DOHH2 (cell line): ENCODE data around the gene LRRC25.

Experiments used
- H3F3A ChIP-seq: fragments of 200-600 bp; sonication (generic), shearing (Covaris generic); 2 replicates; pipeline ENCODE4 v1.6.0; 2016; ENCODE audit warnings: antibody characterized with exemption, mild to moderate bottlenecking; ENCODE audit not compliant: control insufficient read depth, insufficient read depth
- H3K27ac ChIP-seq: fragments of 200-600 bp; sonication (generic); 2 replicates; pipeline ENCODE4 v1.5.1; 2014; ENCODE audit warnings: low read depth, mild to moderate bottlenecking, low read length, moderate library complexity
- H3K27me3 ChIP-seq: fragments of 200-600 bp; sonication (generic); 2 replicates; pipeline ENCODE4 v1.6.1; 2014; ENCODE audit warnings: mild to moderate bottlenecking, low read length, mixed read lengths; ENCODE audit not compliant: control insufficient read depth
- H3K36me3 ChIP-seq: fragments of 200-600 bp; sonication (generic); 2 replicates; pipeline ENCODE4 v1.6.1; 2014; ENCODE audit warnings: mild to moderate bottlenecking, low read length, moderate library complexity, mixed read lengths; ENCODE audit not compliant: control insufficient read depth
- H3K4me1 ChIP-seq: fragments of 200-600 bp; sonication (generic); 2 replicates; pipeline ENCODE4 v1.6.1; 2014; ENCODE audit warnings: mild to moderate bottlenecking, low read length, mixed read lengths; ENCODE audit not compliant: control insufficient read depth
- H3K4me2 ChIP-seq: fragments of 200-600 bp; sonication (generic); 2 replicates; pipeline ENCODE4 v1.6.0; 2014; ENCODE audit warnings: mild to moderate bottlenecking, low read length, moderate library complexity
- H3K4me3 ChIP-seq: fragments of 200-600 bp; sonication (generic); 2 replicates; pipeline ENCODE4 v1.5.1; 2014; ENCODE audit warnings: mild to moderate bottlenecking, low read length, mixed read lengths
- H3K79me2 ChIP-seq: fragments of 200-600 bp; sonication (generic); 2 replicates; pipeline ENCODE4 v1.6.1; 2014; ENCODE audit warnings: mild to moderate bottlenecking, low read length, mixed read lengths; ENCODE audit not compliant: control insufficient read depth
- H3K9me2 ChIP-seq: fragments of 200-600 bp; sonication (generic); replicated peaks from 2 replicates; pipeline ENCODE4 v1.6.1; 2014; ENCODE audit warnings: mild to moderate bottlenecking, low read length, mixed read lengths; ENCODE audit not compliant: control insufficient read depth
- H3K9me3 ChIP-seq: fragments of 200-600 bp; sonication (generic); 2 replicates; pipeline ENCODE4 v1.6.1; 2014; ENCODE audit warnings: antibody characterized with exemption, low read length, mixed read lengths; ENCODE audit not compliant: control insufficient read depth, insufficient read depth
- H4K20me1 ChIP-seq: fragments of 200-600 bp; sonication (generic); 2 replicates; pipeline ENCODE4 v1.6.0; 2014; ENCODE audit warnings: low read depth, mild to moderate bottlenecking, antibody characterized with exemption, low read length, moderate library complexity; ENCODE audit not compliant: control insufficient read depth, insufficient read depth
- EZH2phosphoT487 ChIP-seq: fragments of 200-600 bp; sonication (generic); IDR thresholded peaks from 2 replicates; pipeline ENCODE4 v1.6.1; 2017; ENCODE audit warnings: borderline replicate concordance, mild to moderate bottlenecking, antibody characterized with exemption, low read length, moderate library complexity, mixed read lengths
- TF ChIP-seq, protein P1 (sequence below): fragments of 200-600 bp; sonication (generic); IDR thresholded peaks from one replicate; pipeline ENCODE4 v1.5.1; 2014; ENCODE audit warnings: antibody characterized with exemption, mild to moderate bottlenecking, low read depth, low read length; ENCODE audit not compliant: poor library complexity, severe bottlenecking

LRRC25 gene

DNA sequence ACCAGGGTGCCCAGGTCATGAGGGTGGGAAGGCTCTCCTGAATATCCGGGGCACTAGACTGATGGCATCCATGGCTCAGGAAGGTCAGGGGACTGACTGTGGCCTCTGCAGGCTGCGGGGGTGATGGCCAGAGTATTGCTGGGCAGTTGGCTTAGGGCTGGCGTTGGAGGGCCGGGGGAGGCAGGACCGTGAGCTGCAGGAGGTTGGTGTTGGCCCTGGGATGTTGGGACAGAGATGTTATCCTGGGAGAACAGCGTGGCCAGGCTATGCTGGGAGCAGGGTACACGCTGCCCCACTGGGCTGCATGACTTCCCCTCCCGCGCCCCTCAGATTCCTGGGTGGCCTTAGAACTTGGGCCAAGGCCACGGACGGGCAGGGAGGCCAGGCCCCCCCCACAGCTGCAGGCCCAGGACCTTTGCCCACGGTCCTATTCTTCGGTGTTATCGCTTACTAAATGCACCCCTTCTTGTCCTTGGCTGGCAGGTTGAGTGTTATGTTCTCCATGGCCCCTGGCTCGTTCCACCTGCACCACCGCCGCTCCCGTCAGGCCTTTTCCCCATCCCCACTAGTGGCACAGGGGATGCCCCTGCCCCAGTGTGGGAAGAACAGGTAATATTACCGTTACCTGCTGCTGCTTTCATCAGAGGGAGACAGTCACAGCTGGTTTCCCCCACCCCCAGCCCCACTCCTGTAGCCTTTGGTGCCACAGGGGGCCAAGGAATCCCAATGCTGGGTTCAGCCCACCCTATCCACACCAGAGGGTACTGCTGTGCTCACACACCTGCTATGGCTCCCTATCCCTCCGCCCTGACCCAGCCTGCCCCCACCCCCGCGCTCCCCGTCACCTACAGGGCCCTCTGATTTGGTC lies 43.7 kb upstream of the LRRC25 start:
- Histone ChIP-seq H3K27ac (no peak overlapping the region), H4K20me1 (no peaks in the 10 kb centered on the region), H3K79me2 (no peaks in the 10 kb centered on the region), H3F3A (peaks cover 12% of the 10 kb centered on the region; the same call in 1 of the 2 replicates), H3K9me3 (no peaks in the 10 kb centered on the region), H3K36me3 (peaks cover 17% of the 10 kb centered on the region), H3K4me2 (no peak overlapping the region), H3K4me3 (no peak overlapping the region), H3K27me3 (no peaks in the 10 kb centered on the region), H3K4me1 (peaks cover 22% of the 10 kb centered on the region), H3K9me2 (no peaks in the 10 kb centered on the region)
- no peak for TF ChIP-seq EZH2phosphoT487
- TF ChIP-seq, protein P1, sequence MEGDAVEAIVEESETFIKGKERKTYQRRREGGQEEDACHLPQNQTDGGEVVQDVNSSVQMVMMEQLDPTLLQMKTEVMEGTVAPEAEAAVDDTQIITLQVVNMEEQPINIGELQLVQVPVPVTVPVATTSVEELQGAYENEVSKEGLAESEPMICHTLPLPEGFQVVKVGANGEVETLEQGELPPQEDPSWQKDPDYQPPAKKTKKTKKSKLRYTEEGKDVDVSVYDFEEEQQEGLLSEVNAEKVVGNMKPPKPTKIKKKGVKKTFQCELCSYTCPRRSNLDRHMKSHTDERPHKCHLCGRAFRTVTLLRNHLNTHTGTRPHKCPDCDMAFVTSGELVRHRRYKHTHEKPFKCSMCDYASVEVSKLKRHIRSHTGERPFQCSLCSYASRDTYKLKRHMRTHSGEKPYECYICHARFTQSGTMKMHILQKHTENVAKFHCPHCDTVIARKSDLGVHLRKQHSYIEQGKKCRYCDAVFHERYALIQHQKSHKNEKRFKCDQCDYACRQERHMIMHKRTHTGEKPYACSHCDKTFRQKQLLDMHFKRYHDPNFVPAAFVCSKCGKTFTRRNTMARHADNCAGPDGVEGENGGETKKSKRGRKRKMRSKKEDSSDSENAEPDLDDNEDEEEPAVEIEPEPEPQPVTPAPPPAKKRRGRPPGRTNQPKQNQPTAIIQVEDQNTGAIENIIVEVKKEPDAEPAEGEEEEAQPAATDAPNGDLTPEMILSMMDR = no peak

DNA sequence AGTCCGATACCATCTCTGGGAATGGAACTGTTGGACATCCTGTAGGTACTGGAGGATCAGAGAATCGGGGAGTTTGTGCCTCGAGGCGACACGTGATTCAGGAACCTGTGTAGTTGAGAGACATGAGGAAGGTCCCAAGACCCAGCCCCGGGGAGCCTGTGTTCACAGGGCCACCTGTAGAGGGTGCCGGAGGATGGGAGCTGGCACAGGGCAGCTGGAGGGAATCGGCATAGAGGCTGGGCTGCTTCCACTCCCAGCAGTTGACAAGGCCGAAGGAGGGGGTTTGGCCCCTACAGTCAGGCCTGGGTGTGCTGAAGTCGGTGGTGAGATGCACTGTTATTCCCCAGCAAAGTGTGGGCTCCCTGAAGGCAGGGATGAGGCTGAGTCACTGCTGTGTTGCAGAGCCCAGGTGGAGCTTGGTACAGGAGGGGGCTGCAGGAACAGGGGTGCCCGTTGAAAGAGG lies 43.0 kb upstream of the LRRC25 start:
- Histone ChIP-seq H3K4me2 (no peak overlapping the region), H3K79me2 (no peaks in the 10 kb centered on the region), H3K4me1 (peaks cover 23% of the 10 kb centered on the region), H3K27me3 (no peaks in the 10 kb centered on the region), H3K9me2 (no peaks in the 10 kb centered on the region), H3K4me3 (no peak overlapping the region), H3K9me3 (no peaks in the 10 kb centered on the region), H4K20me1 (no peaks in the 10 kb centered on the region), H3F3A (peaks cover 12% of the 10 kb centered on the region; the same call in 1 of the 2 replicates), H3K36me3 (peaks cover 19% of the 10 kb centered on the region; the same call in 1 of the 2 replicates), H3K27ac (no peak overlapping the region)
- TF ChIP-seq, protein P1 = peak; percentile 53
- no peak for TF ChIP-seq EZH2phosphoT487

DNA sequence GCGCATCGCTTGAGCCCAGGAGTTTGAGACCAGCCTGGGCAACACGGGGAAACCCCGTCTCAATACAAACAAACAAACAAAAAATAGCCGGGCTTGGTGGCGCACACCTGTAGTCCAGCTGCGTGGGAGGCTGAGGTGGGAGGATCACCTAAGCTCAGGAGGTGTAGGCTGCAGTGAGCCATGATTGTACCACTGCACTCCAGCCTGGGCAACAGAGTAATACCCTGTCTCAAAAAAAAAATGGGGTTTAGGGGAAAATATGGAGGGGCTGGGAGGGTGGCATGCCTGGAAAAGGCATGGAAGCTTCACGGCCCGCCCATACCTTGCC lies 42.5 kb upstream of the LRRC25 start:
- Histone ChIP-seq H3K36me3 (peaks cover 19% of the 10 kb centered on the region; the same call in 1 of the 2 replicates), H3F3A (peaks cover 12% of the 10 kb centered on the region; the same call in 1 of the 2 replicates), H3K27me3 (no peaks in the 10 kb centered on the region), H3K9me3 (no peaks in the 10 kb centered on the region), H3K4me3 (no peak overlapping the region), H3K79me2 (no peaks in the 10 kb centered on the region), H3K4me2 (no peak overlapping the region), H3K4me1 (peaks cover 23% of the 10 kb centered on the region), H3K27ac (no peak overlapping the region), H4K20me1 (no peaks in the 10 kb centered on the region), H3K9me2 (no peaks in the 10 kb centered on the region)
- TF ChIP-seq, protein P1 = no peak
- TF ChIP-seq EZH2phosphoT487 = no peak
